Measurements from ENCODE around the gene DAZAP1. TPM values are rescaled to one million over a fixed set of nuclear protein-coding genes. Genes with fewer than 3 reads are reported as not detected.
A peak's percentile ranks its signal among the peaks of the same experiment; 100 is the strongest.

Gene DAZAP1
- total and polyA plus RNA-seq, 7 donors = 28.2 to 132 (median 51.1) TPM

- intact Hi-C loops (cut with DNase I) = loop anchor here (2.0 to 5.0 kb wide), 2 partner anchors 25 to 105 kb away; partner anchors contain the start of genes DAZAP1 and FAM174C
- Histone ChIP-seq H3K27ac (no peak overlapping the region), H3K36me3 (peaks cover 0 to 21% (median 3%) of the 10 kb centered on the region in 4 donors), H3K4me1 (peaks cover 0 to 39% (median 26%) of the 10 kb centered on the region in 4 donors), H3K27me3 (no peaks in the 10 kb centered on the region), H3K4me3 (no peak overlapping the region), H3K9me3 (no peaks in the 10 kb centered on the region)
- 70 to 88% methylated on average over 3 of the region's 3 CpGs for WGBS, 2 donors
- no peak for TF ChIP-seq POLR2AphosphoS5 (IDR thresholded peaks at IDR 0.05)
- DNase-seq = no peak
Measured at GRCh38 chr19:1382250-1382649, 25.1 kb upstream of the DAZAP1 start.

GRCh38 chr19:1383017-1383311, 24.4 kb upstream of the DAZAP1 start:
- 8 to 14% methylated on average over 9 of the region's 9 CpGs for WGBS, 2 donors
- peak overlapping the region in 2 of 4 donors; percentile 81 to 85 for H3K4me3 ChIP-seq
- no peak for TF ChIP-seq CTCF (IDR thresholded peaks at IDR 0.05)
- TF ChIP-seq POLR2A (IDR thresholded peaks at IDR 0.05) = no peak
- no peak for TF ChIP-seq EP300 (IDR thresholded peaks at IDR 0.05)
- TF ChIP-seq POLR2AphosphoS5 (IDR thresholded peaks at IDR 0.05) = no peak

GRCh38 chr19:1383312-1384084, 23.9 kb upstream of the DAZAP1 start, which contains the start of gene NDUFS7:
Gene NDUFS7, plus strand, starts transcription at chr19:1383907. Its CDS starts 20 bp downstream, at chr19:1383927.
- Histone ChIP-seq H3K4me3 (peak within 1 kb of the TSS; percentile 81 to 97 (median 86)), H3K4me1 (peaks cover 0 to 43% (median 28%) of the 10 kb centered on the region in 4 donors), H3K27me3 (no peaks in the 10 kb centered on the region), H3K9me3 (no peaks in the 10 kb centered on the region), H3K27ac (peak within 1 kb of the TSS; percentile 93 to 94 (median 93)), H3K36me3 (peaks cover 0 to 22% (median 7%) of the 10 kb centered on the region in 4 donors)
- 0 to 1% methylated on average over 90 of the region's 90 CpGs for WGBS, 2 donors
- TF ChIP-seq POLR2A (IDR thresholded peaks at IDR 0.05) (peak; percentile 53 to 62), EP300 (IDR thresholded peaks at IDR 0.05) (peak in 1 of 4 donors; percentile 20), CTCF (IDR thresholded peaks at IDR 0.05) (peak in 3 of 4 experiments; percentile 11 to 59 (median 39)), POLR2AphosphoS5 (IDR thresholded peaks at IDR 0.05) (peak; percentile 82 to 92 (median 88))
- DNase-seq = peak; percentile 96
- intact Hi-C loops (cut with DNase I) = loop anchor here (2.0 to 5.0 kb wide), 2 partner anchors 23 to 106 kb away; partner anchors contain the start of genes DAZAP1 and FAM174C

More at GRCh38 chr19:1383017-1383311, 24.4 kb upstream of the DAZAP1 start:
- DNase-seq = no peak
- peaks cover 0 to 20% (median 2%) of the 10 kb centered on the region in 4 donors for H3K36me3 ChIP-seq
- peak overlapping the region; percentile 93 to 94 (median 93) for H3K27ac ChIP-seq
- intact Hi-C loops (cut with DNase I) = loop anchor here (2.0 to 5.0 kb wide), 2 partner anchors 24 to 106 kb away; partner anchors contain the start of genes DAZAP1 and FAM174C
- no peaks in the 10 kb centered on the region for H3K9me3 ChIP-seq
- H3K4me1 ChIP-seq = peaks cover 0 to 43% (median 28%) of the 10 kb centered on the region in 4 donors
- H3K27me3 ChIP-seq = no peaks in the 10 kb centered on the region

- 0 to 1% methylated on average over 23 of the region's 23 CpGs for WGBS, 2 donors
- H3K27ac ChIP-seq = peak overlapping the region; percentile 93 to 94 (median 93)
Measured at GRCh38 chr19:1384085-1384462, 23.3 kb upstream of the DAZAP1 start.

More at GRCh38 chr19:1384085-1384462, 23.3 kb upstream of the DAZAP1 start:
- TF ChIP-seq POLR2A (IDR thresholded peaks at IDR 0.05) = no peak
- TF ChIP-seq CTCF (IDR thresholded peaks at IDR 0.05) = no peak
- no peak for TF ChIP-seq POLR2AphosphoS5 (IDR thresholded peaks at IDR 0.05)
- TF ChIP-seq EP300 (IDR thresholded peaks at IDR 0.05) = no peak
- Histone ChIP-seq H3K27me3 (no peaks in the 10 kb centered on the region), H3K9me3 (no peaks in the 10 kb centered on the region), H3K36me3 (peaks cover 5 to 28% (median 13%) of the 10 kb centered on the region in 4 donors), H3K4me1 (peaks cover 0 to 43% (median 28%) of the 10 kb centered on the region in 4 donors), H3K4me3 (peak overlapping the region; percentile 81 to 97 (median 86))
- DNase-seq = no peak
- intact Hi-C loops (cut with DNase I) = loop anchor here (5.0 kb wide), 1 partner anchor 107 kb away; the partner anchor contains the start of gene FAM174C
